Measurements from ENCODE around the gene TADA2B. TPM values are rescaled to one million over a fixed set of nuclear protein-coding genes. Genes with fewer than 3 reads are reported as not detected.

Gene TADA2B
- total and polyA plus RNA-seq, 9 of the 15 experiments (the other 6 are each of a cell fraction or from before 2014, with no cell fraction given), result 0.55 to 12.2 (median 7.5) TPM

- peaks cover 95% of the 10 kb centered on the region for H3K36me3 ChIP-seq (ENCODE audit: control insufficient read depth, insufficient read depth, low read length)
- ChIA-PET CTCF (ENCODE audit: low intra/inter-chr PET ratio) (no interaction called here), POLR2A (interaction anchor here (0.6 to 1.0 kb wide), 3 partner anchors 13 to 23 kb away, joined by 3 to 4 read pairs (median 4); partner anchors contain the start of gene TADA2B)
- H3K4me1 ChIP-seq (replicated peaks in 1 of 2; ENCODE audit: control insufficient read depth in 2 of 2, insufficient read depth in 2 of 2, low read length in 2 of 2), result peaks cover 4 to 14% of the 10 kb centered on the region in 2 experiments; a peak in 3 of 5 replicates
- H3K79me2 ChIP-seq (ENCODE audit: control insufficient read depth, insufficient read depth, low read length), result 0 out of 3 replicates have a peak, but pooled peaks cover 3% of the 10 kb centered on the region
- no peaks in the 10 kb centered on the region for H3K27me3 ChIP-seq (ENCODE audit: control insufficient read depth in 2 of 2, insufficient read depth in 2 of 2, low read length in 2 of 2)
- BruUV-seq (replicated peaks), result no TSS peak
- intact Hi-C loops (cut with micrococcal nuclease), result no loop called here
- ATAC-seq (no peak), DNase-seq (ENCODE audit: extremely low read depth in 1 of 4, low spot score in 3 of 4) (no peak), FAIRE-seq (no peak)
- no peak for TF ChIP-seq POLR3A (IDR thresholded peaks at IDR 0.05; ENCODE audit: borderline replicate concordance, extremely low read depth, insufficient read depth, insufficient read length)
- 0 out of 2 replicates have a peak, but pooled peaks have one; percentile 17 for TF ChIP-seq POLR2G (IDR thresholded peaks at IDR 0.05; ENCODE audit: low read depth, low read length)
- 86% methylated on average over 11 of the region's 13 CpGs for WGBS (ENCODE audit: insufficient coverage, low coverage, missing lambda C conversion rate)
- peaks cover 5% of the 10 kb centered on the region for H3K9me1 ChIP-seq (ENCODE audit: control insufficient read depth, insufficient read depth, low read length)
- H3K9me3 ChIP-seq (replicated peaks; ENCODE audit: control insufficient read depth, insufficient read depth, low read depth, low read length), result no peaks in the 10 kb centered on the region
- no peak overlapping the region for H2AFZ ChIP-seq (ENCODE audit: low read depth, low read length)
- H4K20me1 ChIP-seq (replicated peaks; ENCODE audit: control insufficient read depth, insufficient read depth, low read length), result peaks cover 3% of the 10 kb centered on the region; the same call in 1 of the 2 replicates
- H3K4me2 ChIP-seq (ENCODE audit: insufficient read depth, low read length), result no peak overlapping the region
- H3K9ac ChIP-seq (ENCODE audit: insufficient read depth in 1 of 2, low read depth in 2 of 2, low read length in 2 of 2), result peak overlapping the region in 1 of 2 experiments; percentile 48; a peak in 1 of 4 replicates
- H3K4me3 ChIP-seq, result no peak overlapping the region
- in situ Hi-C loops (cut with MboI), result no loop called here
- H3K27ac ChIP-seq (ENCODE audit: extremely low read depth, low read depth, low read length), result no peak overlapping the region
Measured at GRCh38 chr4:7021930-7022664, 21.1 kb upstream of the TADA2B start.

- FAIRE-seq, result no peak
- ChIA-PET CTCF (ENCODE audit: low intra/inter-chr PET ratio) (no interaction called here), POLR2A (no interaction called here)
- TF ChIP-seq HMBOX1 (IDR thresholded peaks at IDR 0.05) (no peak), ELF2 (CRISPR knock-in tag; IDR thresholded peaks at IDR 0.05) (no peak), EP300 (IDR thresholded peaks at IDR 0.05; ENCODE audit: low read length) (no peak), RBM22 (IDR thresholded peaks at IDR 0.05; ENCODE audit: low read depth, low read length, poor library complexity, severe bottlenecking) (peak; percentile 42)
- H3K4me3 ChIP-seq, result no peak overlapping the region
- H3K9me1 ChIP-seq (ENCODE audit: control insufficient read depth, insufficient read depth, low read length), result peaks cover 2% of the 10 kb centered on the region
- 0 out of 3 replicates have a peak, but pooled peaks cover 3% of the 10 kb centered on the region for H3K79me2 ChIP-seq (ENCODE audit: control insufficient read depth, insufficient read depth, low read length)
- BruUV-seq (replicated peaks), result no TSS peak
- no peak for DNase-seq (ENCODE audit: extremely low read depth in 1 of 4, low spot score in 3 of 4)
- H3K27ac ChIP-seq (ENCODE audit: extremely low read depth, low read depth, low read length), result no peak overlapping the region
- intact Hi-C loops (cut with micrococcal nuclease) (no loop called here), in situ Hi-C loops (cut with MboI) (no loop called here)
- ATAC-seq, result no peak
- no peak overlapping the region for H3K4me2 ChIP-seq (ENCODE audit: insufficient read depth, low read length)
- peaks cover 93% of the 10 kb centered on the region for H3K36me3 ChIP-seq (ENCODE audit: control insufficient read depth, insufficient read depth, low read length)
- no peak overlapping the region for H3K9ac ChIP-seq (ENCODE audit: insufficient read depth in 1 of 2, low read depth in 2 of 2, low read length in 2 of 2)
- peaks cover 3% of the 10 kb centered on the region; the same call in 1 of the 2 replicates for H4K20me1 ChIP-seq (replicated peaks; ENCODE audit: control insufficient read depth, insufficient read depth, low read length)
- no peak overlapping the region for H2AFZ ChIP-seq (ENCODE audit: low read depth, low read length)
- no peaks in the 10 kb centered on the region for H3K9me3 ChIP-seq (replicated peaks; ENCODE audit: control insufficient read depth, insufficient read depth, low read depth, low read length)
- WGBS (ENCODE audit: insufficient coverage, low coverage, missing lambda C conversion rate), result 92% methylated on average over 15 of the region's 16 CpGs
- peaks cover 4 to 12% of the 10 kb centered on the region in 2 experiments; a peak in 3 of 5 replicates for H3K4me1 ChIP-seq (replicated peaks in 1 of 2; ENCODE audit: control insufficient read depth in 2 of 2, insufficient read depth in 2 of 2, low read length in 2 of 2)
- no peaks in the 10 kb centered on the region for H3K27me3 ChIP-seq (ENCODE audit: control insufficient read depth in 2 of 2, insufficient read depth in 2 of 2, low read length in 2 of 2)
Measured at GRCh38 chr4:7023486-7023885, 19.7 kb upstream of the TADA2B start.

Measured in K562 (cell line).